Mesendoderm (in vitro differentiated cells): ENCODE results near the gene CAMTA1.

Experiments used
- DNase-seq: peaks from one replicate; pipeline ENCODE4 v3.0.0; 2013
- H2AK5ac ChIP-seq: 2 replicates; pipeline ENCODE4 v1.6.1; 2013; ENCODE audit warnings: low read length, inconsistent platforms
- H2BK120ac ChIP-seq: 2 replicates; pipeline ENCODE4 v1.6.1; 2013; ENCODE audit warnings: low read depth, mild to moderate bottlenecking, low read length, moderate library complexity, mixed read lengths
- H2BK15ac ChIP-seq: replicated peaks from 2 replicates; pipeline ENCODE4 v1.6.1; 2013; ENCODE audit warnings: low read depth, mild to moderate bottlenecking, moderate library complexity
- H2BK5ac ChIP-seq: 2 replicates; pipeline ENCODE4 v1.6.1; 2013; ENCODE audit warnings: low read length, inconsistent platforms
- H3K18ac ChIP-seq: 2 replicates; pipeline ENCODE4 v1.6.1; 2013; ENCODE audit warnings: mild to moderate bottlenecking, low read length, mixed read lengths
- H3K23ac ChIP-seq: one replicate; pipeline ENCODE4 v1.6.1; 2013; ENCODE audit warnings: low read length
- H3K27ac ChIP-seq: 2 replicates; pipeline ENCODE4 v1.5.1; 2013; ENCODE audit warnings: low read depth, mild to moderate bottlenecking, inconsistent platforms, low read length, moderate library complexity
- H3K27me3 ChIP-seq: 2 replicates; pipeline ENCODE4 v1.6.1; 2013; ENCODE audit warnings: low read length, control low read depth, mild to moderate bottlenecking, inconsistent platforms; ENCODE audit not compliant: insufficient read depth, poor library complexity
- H3K36me3 ChIP-seq: 2 replicates; pipeline ENCODE4 v1.6.1; 2013; ENCODE audit warnings: low read length, inconsistent platforms; ENCODE audit not compliant: control insufficient read depth, insufficient read depth
- H3K4ac ChIP-seq: one replicate; pipeline ENCODE4 v1.6.1; 2013; ENCODE audit warnings: low read depth, mild to moderate bottlenecking, low read length, moderate library complexity
- H3K4me1 ChIP-seq: 2 replicates; pipeline ENCODE4 v1.6.1; 2013; ENCODE audit warnings: low read depth, low read length, inconsistent platforms; ENCODE audit not compliant: control insufficient read depth
- H3K4me2 ChIP-seq: 2 replicates; pipeline ENCODE4 v1.6.1; 2013; ENCODE audit warnings: low read length
- H3K4me3 ChIP-seq: 2 replicates; pipeline ENCODE4 v1.5.1; 2013; ENCODE audit warnings: mild to moderate bottlenecking, low read length
- H3K56ac ChIP-seq: one replicate; pipeline ENCODE4 v1.6.1; 2013; ENCODE audit warnings: low read length
- H3K79me1 ChIP-seq: 2 replicates; pipeline ENCODE4 v1.6.1; 2013; ENCODE audit warnings: low read length, inconsistent platforms
- H3K79me2 ChIP-seq: 2 replicates; pipeline ENCODE4 v1.6.1; 2013; ENCODE audit warnings: mild to moderate bottlenecking, low read length; ENCODE audit not compliant: control insufficient read depth, insufficient read depth
- H3K9ac ChIP-seq: 2 replicates; pipeline ENCODE4 v1.6.1; 2013; ENCODE audit warnings: low read length, inconsistent platforms
- H4K5ac ChIP-seq: one replicate; pipeline ENCODE4 v1.6.1; 2013; ENCODE audit warnings: low read length
- H4K8ac ChIP-seq: one replicate; pipeline ENCODE4 v1.6.1; 2013; ENCODE audit warnings: low read depth, mild to moderate bottlenecking, control low read depth, low read length, moderate library complexity
- WGBS: extraction: QIAGEN DNeasy Blood & Tissue Kit; methylation state at CpG from one replicate; pipeline ENCODE4 v1.1.7; 2013; ENCODE audit warnings: low lambda C conversion rate, missing lambda C conversion rate; ENCODE audit not compliant: insufficient coverage; ENCODE audit errors: extremely low coverage; 5-methylcytosine and 5-hydroxymethylcytosine counted together

Gene CAMTA1

GRCh38 chr1:7401814-7402547 lies 616.7 kb downstream of the CAMTA1 start:
- Histone ChIP-seq H4K8ac (no peak overlapping the region), H3K4me3 (no peak overlapping the region), H2AK5ac (peak overlapping the region; percentile 38), H3K4me1 (no peaks in the 10 kb centered on the region), H2BK15ac (no peak overlapping the region), H3K27ac (peak overlapping the region; percentile 7), H3K4me2 (no peak overlapping the region), H3K18ac (no peak overlapping the region), H3K36me3 (no peaks in the 10 kb centered on the region), H3K56ac (no peak overlapping the region), H3K79me1 (no peaks in the 10 kb centered on the region), H4K5ac (no peak overlapping the region), H3K23ac (no peak overlapping the region), H3K9ac (no peak overlapping the region), H3K27me3 (no peaks in the 10 kb centered on the region), H2BK5ac (no peak overlapping the region), H3K4ac (no peak overlapping the region), H2BK120ac (peak overlapping the region; percentile 7), H3K79me2 (no peaks in the 10 kb centered on the region)
- no CpG with 5 or more reads among the region's 4 CpGs for WGBS
- peak; percentile 98 for DNase-seq

GRCh38 chr1:7402548-7402850 lies 617.2 kb downstream of the CAMTA1 start:
- Histone ChIP-seq H2BK120ac (peak overlapping the region; percentile 7), H3K23ac (no peak overlapping the region), H3K56ac (no peak overlapping the region), H3K18ac (no peak overlapping the region), H2BK15ac (no peak overlapping the region), H3K4me3 (no peak overlapping the region), H4K8ac (no peak overlapping the region), H3K4me1 (no peaks in the 10 kb centered on the region), H3K36me3 (no peaks in the 10 kb centered on the region), H4K5ac (no peak overlapping the region), H3K4ac (no peak overlapping the region), H3K27ac (peak overlapping the region; percentile 7), H3K27me3 (no peaks in the 10 kb centered on the region), H2BK5ac (no peak overlapping the region), H3K9ac (no peak overlapping the region), H3K79me1 (no peaks in the 10 kb centered on the region), H3K4me2 (no peak overlapping the region), H2AK5ac (peak overlapping the region; percentile 38), H3K79me2 (no peaks in the 10 kb centered on the region)
- WGBS, result no CpG with 5 or more reads among the region's 2 CpGs
- DNase-seq, result no peak

- Histone ChIP-seq H3K4me3 (no peak overlapping the region), H2BK120ac (no peak overlapping the region), H3K56ac (no peak overlapping the region), H2AK5ac (no peak overlapping the region), H3K18ac (no peak overlapping the region), H3K4me2 (no peak overlapping the region), H3K23ac (no peak overlapping the region), H3K9ac (no peak overlapping the region), H3K4me1 (no peaks in the 10 kb centered on the region), H2BK15ac (no peak overlapping the region), H3K36me3 (no peaks in the 10 kb centered on the region), H3K4ac (no peak overlapping the region), H3K79me2 (no peaks in the 10 kb centered on the region), H4K5ac (no peak overlapping the region), H4K8ac (no peak overlapping the region), H3K27ac (no peak overlapping the region), H2BK5ac (no peak overlapping the region), H3K79me1 (no peaks in the 10 kb centered on the region), H3K27me3 (no peaks in the 10 kb centered on the region)
- no CpG with 5 or more reads among the region's 12 CpGs for WGBS
- DNase-seq, result no peak
Measured at GRCh38 chr1:7403265-7404045, 618.2 kb downstream of the CAMTA1 start.

- Histone ChIP-seq H3K4me2 (no peak overlapping the region), H2BK15ac (no peak overlapping the region)
Measured at GRCh38 chr1:7404046-7404742, 618.9 kb downstream of the CAMTA1 start.

GRCh38 chr1:7405844-7406500 lies 620.7 kb downstream of the CAMTA1 start:
- no peak overlapping the region for H2BK120ac ChIP-seq
- H3K18ac ChIP-seq, result no peak overlapping the region
- H2BK15ac ChIP-seq, result no peak overlapping the region
- no peak for DNase-seq
- no peaks in the 10 kb centered on the region for H3K79me1 ChIP-seq
- H3K4ac ChIP-seq, result no peak overlapping the region
- H3K27me3 ChIP-seq, result no peaks in the 10 kb centered on the region
- no peak overlapping the region for H4K8ac ChIP-seq
- H3K36me3 ChIP-seq, result no peaks in the 10 kb centered on the region
- no peak overlapping the region for H3K23ac ChIP-seq
- no peak overlapping the region for H3K9ac ChIP-seq
- no peaks in the 10 kb centered on the region for H3K4me1 ChIP-seq
- H4K5ac ChIP-seq, result no peak overlapping the region
- no peak overlapping the region for H2BK5ac ChIP-seq
- WGBS, result no CpG with 5 or more reads among the region's 9 CpGs
- no peak overlapping the region for H2AK5ac ChIP-seq
- no peaks in the 10 kb centered on the region for H3K79me2 ChIP-seq
- H3K27ac ChIP-seq, result no peak overlapping the region
- no peak overlapping the region for H3K4me2 ChIP-seq
- H3K4me3 ChIP-seq, result no peak overlapping the region
- no peak overlapping the region for H3K56ac ChIP-seq

More at GRCh38 chr1:7404046-7404742, 618.9 kb downstream of the CAMTA1 start:
- DNase-seq, result no peak
- no peaks in the 10 kb centered on the region for H3K79me2 ChIP-seq
- H3K4me3 ChIP-seq, result no peak overlapping the region
- no peak overlapping the region for H3K18ac ChIP-seq
- no peak overlapping the region for H3K23ac ChIP-seq
- H2BK5ac ChIP-seq, result no peak overlapping the region
- H3K4ac ChIP-seq, result no peak overlapping the region
- H3K36me3 ChIP-seq, result no peaks in the 10 kb centered on the region
- H2AK5ac ChIP-seq, result no peak overlapping the region
- no peak overlapping the region for H4K5ac ChIP-seq
- no peak overlapping the region for H4K8ac ChIP-seq
- no peak overlapping the region for H3K27ac ChIP-seq
- H3K4me1 ChIP-seq, result no peaks in the 10 kb centered on the region
- H3K56ac ChIP-seq, result no peak overlapping the region
- no peaks in the 10 kb centered on the region for H3K27me3 ChIP-seq
- no CpG with 5 or more reads among the region's 18 CpGs for WGBS
- H2BK120ac ChIP-seq, result no peak overlapping the region
- H3K79me1 ChIP-seq, result no peaks in the 10 kb centered on the region
- H3K9ac ChIP-seq, result no peak overlapping the region
